ENCODE measurements around the gene ZNF536.
"Not testable (repeated sequence)": the region's sequence is repeated elsewhere in the genome, so short reads cannot be mapped to it uniquely, and the experiment has no call there.

Gene ZNF536

DNA sequence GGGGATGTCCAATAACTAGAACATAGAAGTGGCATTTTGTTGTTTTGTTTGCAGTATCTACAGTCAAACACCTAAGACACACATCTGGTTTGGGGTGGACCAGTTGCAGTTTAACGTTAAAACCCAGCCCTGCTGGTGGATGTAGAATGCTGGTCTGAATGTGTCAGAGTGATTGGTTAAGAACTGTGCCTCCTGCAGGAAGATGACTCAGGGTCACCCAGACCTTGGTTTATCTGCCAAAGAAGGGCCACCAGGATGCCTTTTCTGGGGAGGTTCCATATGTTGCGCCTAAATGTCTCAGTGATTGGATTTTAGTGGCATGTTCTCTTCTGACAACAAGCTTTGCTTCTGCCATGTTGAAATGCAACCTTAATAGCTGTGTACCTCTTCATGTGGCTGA is 23.1 kb downstream of the ZNF536 start:
- no peak for TF ChIP-seq CTCF (conservative IDR thresholded peaks at IDR 0.05; ENCODE audit: low read depth)
- ChIA-PET CTCF (interaction anchor here (0.7 kb wide), 1 partner anchor 27 kb away, joined by 3 read pairs; no protein-coding TSS in a partner anchor), POLR2A (ENCODE audit: low non-redundant PET) (no interaction called here)
- no peak overlapping the region for H3K27ac ChIP-seq
- DNase-seq (ENCODE audit: low spot score): no peak

GRCh38 chr19:30398539-30398938 is 26.4 kb downstream of the ZNF536 start:
- DNase-seq (ENCODE audit: low spot score); CTCF ChIA-PET; H3K27ac ChIP-seq; POLR2A ChIA-PET (ENCODE audit: low non-redundant PET): not testable (repeated sequence)

DNA sequence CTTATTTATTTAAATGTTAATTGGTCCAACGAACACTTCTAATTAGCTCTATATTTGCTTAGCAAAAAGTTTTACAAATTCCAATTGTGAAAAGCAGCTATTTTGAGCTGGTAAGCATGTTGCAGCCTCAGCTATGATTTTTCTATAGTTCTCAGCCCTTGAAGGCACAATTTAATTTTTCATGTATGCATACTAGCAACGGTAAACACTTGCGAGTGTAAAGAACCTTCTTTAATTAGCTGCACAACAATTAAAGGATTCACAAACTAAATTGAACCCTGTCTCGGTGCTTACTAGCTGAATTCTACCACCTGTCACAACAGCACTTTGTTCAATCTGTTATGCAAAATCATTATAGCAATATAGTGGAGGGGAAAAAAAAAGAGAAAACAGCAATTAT is 29.8 kb downstream of the ZNF536 start:
- no peak overlapping the region for H3K27ac ChIP-seq
- no peak for DNase-seq (ENCODE audit: low spot score)
- POLR2A ChIA-PET (ENCODE audit: low non-redundant PET): no interaction called here
- TF ChIP-seq CTCF (conservative IDR thresholded peaks at IDR 0.05; ENCODE audit: low read depth): no peak
- CTCF ChIA-PET: interaction anchor here (0.6 to 0.7 kb wide), 2 partner anchors 265 to 538 kb away, joined by 3 to 6 read pairs; no protein-coding TSS in a partner anchor

GRCh38 chr19:30402436-30403202 is 30.4 kb downstream of the ZNF536 start:
- H3K27ac ChIP-seq: no peak overlapping the region
- ChIA-PET POLR2A (ENCODE audit: low non-redundant PET) (no interaction called here), CTCF (interaction anchor here (0.6 kb wide), 1 partner anchor 266 kb away, joined by 6 read pairs; no protein-coding TSS in a partner anchor)
- no peak for TF ChIP-seq CTCF (conservative IDR thresholded peaks at IDR 0.05; ENCODE audit: low read depth)
- no peak for DNase-seq (ENCODE audit: low spot score)

DNA sequence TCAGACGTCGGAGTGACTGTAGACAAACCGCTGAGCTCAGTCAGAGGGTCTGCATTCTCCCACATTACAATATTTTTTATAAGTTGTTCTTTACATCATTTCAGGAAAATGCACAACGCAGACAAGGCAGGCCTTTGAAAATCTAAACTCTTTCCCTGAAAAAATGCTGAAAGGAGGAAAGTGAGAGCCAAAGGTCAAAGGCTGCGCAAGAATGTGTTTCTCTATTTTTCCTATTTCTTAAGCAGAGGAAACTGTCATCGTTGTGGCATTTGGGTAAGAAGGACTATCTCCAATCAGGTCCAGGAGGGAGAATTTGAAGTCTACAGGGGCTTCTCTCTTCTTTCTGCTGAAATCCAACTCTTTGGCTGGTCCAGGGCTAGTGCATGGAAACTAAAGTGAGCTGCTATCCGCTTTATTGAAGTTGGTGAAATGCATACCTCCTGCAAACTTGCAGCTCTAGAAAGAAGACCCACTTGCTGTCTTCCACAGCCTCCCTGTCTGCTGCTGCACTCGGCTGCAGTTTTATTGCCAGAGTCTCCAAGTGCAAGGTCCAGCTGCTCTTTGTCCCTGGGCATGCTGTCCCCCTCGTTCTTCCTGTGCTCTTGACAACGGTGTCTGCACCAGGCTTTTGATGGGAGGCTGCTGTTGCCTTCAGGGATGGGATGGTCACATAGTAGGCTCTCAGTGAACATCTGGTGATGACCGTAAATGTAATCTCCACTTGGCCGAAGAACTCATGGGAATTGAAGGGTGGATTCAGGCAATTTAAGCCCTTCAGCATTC is 31.2 kb downstream of the ZNF536 start:
- no peak for TF ChIP-seq CTCF (conservative IDR thresholded peaks at IDR 0.05; ENCODE audit: low read depth)
- CTCF ChIA-PET: interaction anchor here (0.6 kb wide), 1 partner anchor 17 kb away, joined by 4 read pairs; no protein-coding TSS in a partner anchor
- POLR2A ChIA-PET (ENCODE audit: low non-redundant PET): no interaction called here
- DNase-seq (ENCODE audit: low spot score): no peak
- no peak overlapping the region for H3K27ac ChIP-seq

- TF ChIP-seq CTCF (conservative IDR thresholded peaks at IDR 0.05; ENCODE audit: low read depth): no peak
- no peak overlapping the region for H3K27ac ChIP-seq
- DNase-seq (ENCODE audit: low spot score): no peak
- ChIA-PET CTCF (interaction anchor here (0.5 kb wide), 1 partner anchor 251 kb away, joined by 5 read pairs; no protein-coding TSS in a partner anchor), POLR2A (ENCODE audit: low non-redundant PET) (no interaction called here)
Observed at GRCh38 chr19:30406220-30407067, 34.3 kb downstream of the ZNF536 start.

All from RWPE1 (cell line).